DND-41 (cell line): ENCODE data around the gene OR2T2.
"Not testable (repeated sequence)": the region's sequence is repeated elsewhere in the genome, so short reads cannot be mapped to it uniquely, and the experiment has no call there.

Experiments used
- ATAC-seq: fragments of 200-7000 bp; cut with Tn5 transposase; 3 replicates; pipeline ENCODE4 v1.9.1; 2021; ENCODE audit warnings: low read depth; ENCODE audit not compliant: insufficient read depth
- DNase-seq: peaks from one replicate; pipeline ENCODE4 v3.0.0-alpha.2; 2020
- H2AFZ ChIP-seq: 2 replicates; pipeline ENCODE4 v1.6.0; 2012; ENCODE audit warnings: low read depth, low read length
- H3K27ac ChIP-seq: 2 replicates; pipeline ENCODE4 v1.5.1; 2012; ENCODE audit warnings: low read length, inconsistent platforms
- H3K27me3 ChIP-seq: fragments of 200-600 bp; sonication (generic); 2 replicates; pipeline ENCODE4 v1.6.0; 2012; ENCODE audit warnings: low read length, mild to moderate bottlenecking, inconsistent platforms; ENCODE audit not compliant: insufficient read depth, poor library complexity
- H3K36me3 ChIP-seq: 2 replicates; pipeline ENCODE4 v1.5.1; 2012; ENCODE audit warnings: low read length, inconsistent platforms; ENCODE audit not compliant: insufficient read depth
- H3K4me1 ChIP-seq: 2 replicates; pipeline ENCODE4 v1.5.1; 2012; ENCODE audit warnings: mild to moderate bottlenecking, low read length; ENCODE audit not compliant: insufficient read depth
- H3K4me2 ChIP-seq: 2 replicates; pipeline ENCODE4 v1.6.0; 2012; ENCODE audit warnings: mild to moderate bottlenecking, moderate library complexity, low read length, inconsistent platforms; ENCODE audit not compliant: insufficient read depth
- H3K4me3 ChIP-seq, 2 experiments: fragments of 200-600 bp in 1 of 2; shearing (Covaris generic) in 1 of 2; 2 replicates each; pipeline ENCODE4 v1.5.1; 2012 to 2016; ENCODE audit warnings: inconsistent platforms in 2 of 2, low read length in 2 of 2, mild to moderate bottlenecking in 2 of 2, low read depth in 1 of 2, moderate library complexity in 1 of 2
- H3K79me2 ChIP-seq: 2 replicates; pipeline ENCODE4 v1.6.0; 2012; ENCODE audit warnings: low read length, inconsistent platforms; ENCODE audit not compliant: insufficient read depth
- H3K9ac ChIP-seq: 2 replicates; pipeline ENCODE4 v1.6.0; 2012; ENCODE audit warnings: low read depth, mild to moderate bottlenecking, inconsistent platforms, low read length, moderate library complexity
- H3K9me3 ChIP-seq: 2 replicates; pipeline ENCODE4 v1.5.1; 2012; ENCODE audit warnings: low read length, moderate library complexity, mild to moderate bottlenecking, inconsistent platforms; ENCODE audit not compliant: insufficient read depth, severe bottlenecking
- H4K20me1 ChIP-seq: 2 replicates; pipeline ENCODE4 v1.6.0; 2012; ENCODE audit warnings: low read length; ENCODE audit not compliant: insufficient read depth

The OR2T2 gene

DNA sequence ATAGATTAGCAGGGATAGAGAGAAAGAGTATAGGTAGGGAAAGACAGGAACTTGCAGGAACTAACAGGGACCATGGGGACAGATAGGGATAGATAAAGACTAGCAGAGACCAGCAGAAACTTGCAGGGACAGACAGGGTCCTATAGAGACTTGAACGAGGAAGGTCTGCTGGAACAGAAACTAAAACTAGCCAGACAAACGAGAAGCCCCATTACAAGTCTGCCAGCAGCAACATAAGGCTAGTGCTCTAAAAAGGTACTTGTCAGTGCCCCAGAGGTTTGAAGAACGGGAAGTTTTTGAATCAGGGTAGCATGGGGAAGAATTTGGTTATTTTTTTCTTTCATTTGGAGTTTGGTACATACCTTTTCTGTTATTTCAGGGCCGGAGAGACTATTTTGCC lies 13.2 kb upstream of the OR2T2 start:
- not testable (repeated sequence) for H3K4me2 ChIP-seq, DNase-seq, H3K4me1 ChIP-seq, H2AFZ ChIP-seq, H3K9me3 ChIP-seq, H3K9ac ChIP-seq, H3K4me3 ChIP-seq, H3K27me3 ChIP-seq, H4K20me1 ChIP-seq, ATAC-seq, H3K27ac ChIP-seq, H3K79me2 ChIP-seq, H3K36me3 ChIP-seq

- not testable (repeated sequence) for H3K27me3 ChIP-seq, H3K4me3 ChIP-seq, H3K36me3 ChIP-seq, H3K4me1 ChIP-seq, H4K20me1 ChIP-seq, ATAC-seq, H2AFZ ChIP-seq, H3K27ac ChIP-seq, H3K4me2 ChIP-seq, H3K9ac ChIP-seq, DNase-seq, H3K9me3 ChIP-seq, H3K79me2 ChIP-seq
Measured at GRCh38 chr1:248433811-248434415, 11.5 kb upstream of the OR2T2 start.

GRCh38 chr1:248434913-248435312 lies 10.5 kb upstream of the OR2T2 start:
- H4K20me1 ChIP-seq, ATAC-seq, DNase-seq, H3K4me2 ChIP-seq, H3K27ac ChIP-seq, H3K4me1 ChIP-seq, H3K9ac ChIP-seq, H3K27me3 ChIP-seq, H3K9me3 ChIP-seq, H2AFZ ChIP-seq, H3K36me3 ChIP-seq, H3K79me2 ChIP-seq, H3K4me3 ChIP-seq: not testable (repeated sequence)

GRCh38 chr1:248436303-248436702 lies 9.1 kb upstream of the OR2T2 start:
- H4K20me1 ChIP-seq, ATAC-seq, H3K79me2 ChIP-seq, H3K9ac ChIP-seq, H3K9me3 ChIP-seq, H3K36me3 ChIP-seq, H3K4me2 ChIP-seq, DNase-seq, H3K4me3 ChIP-seq, H3K27me3 ChIP-seq, H3K27ac ChIP-seq, H3K4me1 ChIP-seq, H2AFZ ChIP-seq: not testable (repeated sequence)

- not testable (repeated sequence) for H3K9me3 ChIP-seq, H4K20me1 ChIP-seq, H3K79me2 ChIP-seq, H3K4me3 ChIP-seq, H3K36me3 ChIP-seq, H3K4me2 ChIP-seq, H2AFZ ChIP-seq, H3K4me1 ChIP-seq, H3K9ac ChIP-seq, DNase-seq, H3K27ac ChIP-seq, H3K27me3 ChIP-seq, ATAC-seq
Measured at GRCh38 chr1:248438668-248439067, 6.8 kb upstream of the OR2T2 start.

DNA sequence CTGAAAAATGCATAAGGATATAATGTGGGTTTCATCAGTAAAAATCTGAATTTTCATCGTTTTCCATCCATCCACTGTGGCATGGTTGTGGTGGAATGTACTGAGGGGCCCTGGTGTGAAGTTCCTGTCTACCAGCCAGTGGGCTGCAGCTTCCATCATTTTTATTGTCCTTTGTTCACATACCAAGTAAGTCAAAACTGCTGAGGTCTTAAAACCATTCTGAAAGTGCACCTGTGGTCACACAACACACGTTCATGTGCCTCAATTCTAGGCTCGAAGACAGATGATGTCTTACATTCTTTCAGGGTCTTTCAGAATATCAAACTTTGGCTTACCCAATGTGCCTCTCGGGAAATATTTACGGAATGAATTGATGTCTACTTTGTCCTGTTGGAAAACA lies 6.2 kb upstream of the OR2T2 start:
- not testable (repeated sequence) for H3K36me3 ChIP-seq, H3K4me1 ChIP-seq, H3K4me3 ChIP-seq, H2AFZ ChIP-seq, H3K4me2 ChIP-seq, ATAC-seq, H3K79me2 ChIP-seq, H3K27me3 ChIP-seq, DNase-seq, H4K20me1 ChIP-seq, H3K9ac ChIP-seq, H3K27ac ChIP-seq, H3K9me3 ChIP-seq

GRCh38 chr1:248442500-248443277 lies 2.7 kb upstream of the OR2T2 start:
- not testable (repeated sequence) for H4K20me1 ChIP-seq, H3K4me1 ChIP-seq, H3K27ac ChIP-seq, DNase-seq, ATAC-seq, H3K4me3 ChIP-seq, H3K9me3 ChIP-seq, H3K4me2 ChIP-seq, H3K79me2 ChIP-seq, H2AFZ ChIP-seq, H3K27me3 ChIP-seq, H3K36me3 ChIP-seq, H3K9ac ChIP-seq

- H3K9me3 ChIP-seq, H3K79me2 ChIP-seq, H4K20me1 ChIP-seq, H3K4me3 ChIP-seq, H3K27me3 ChIP-seq, H3K36me3 ChIP-seq, H3K27ac ChIP-seq, H3K4me2 ChIP-seq, H2AFZ ChIP-seq, H3K4me1 ChIP-seq, DNase-seq, H3K9ac ChIP-seq, ATAC-seq: not testable (repeated sequence)
Measured at GRCh38 chr1:248444603-248445002, 834 bp upstream of the OR2T2 start.
